ENCODE results near the gene PSMG2. TPM values are rescaled to one million over a fixed set of nuclear protein-coding genes. Genes with fewer than 3 reads are reported as not detected.

Gene PSMG2
- total and polyA plus RNA-seq, 2 of the 13 experiments (the other 11 are each of a cell fraction or from before 2014, with no cell fraction given) = 53.4 to 94.8 TPM

DNA sequence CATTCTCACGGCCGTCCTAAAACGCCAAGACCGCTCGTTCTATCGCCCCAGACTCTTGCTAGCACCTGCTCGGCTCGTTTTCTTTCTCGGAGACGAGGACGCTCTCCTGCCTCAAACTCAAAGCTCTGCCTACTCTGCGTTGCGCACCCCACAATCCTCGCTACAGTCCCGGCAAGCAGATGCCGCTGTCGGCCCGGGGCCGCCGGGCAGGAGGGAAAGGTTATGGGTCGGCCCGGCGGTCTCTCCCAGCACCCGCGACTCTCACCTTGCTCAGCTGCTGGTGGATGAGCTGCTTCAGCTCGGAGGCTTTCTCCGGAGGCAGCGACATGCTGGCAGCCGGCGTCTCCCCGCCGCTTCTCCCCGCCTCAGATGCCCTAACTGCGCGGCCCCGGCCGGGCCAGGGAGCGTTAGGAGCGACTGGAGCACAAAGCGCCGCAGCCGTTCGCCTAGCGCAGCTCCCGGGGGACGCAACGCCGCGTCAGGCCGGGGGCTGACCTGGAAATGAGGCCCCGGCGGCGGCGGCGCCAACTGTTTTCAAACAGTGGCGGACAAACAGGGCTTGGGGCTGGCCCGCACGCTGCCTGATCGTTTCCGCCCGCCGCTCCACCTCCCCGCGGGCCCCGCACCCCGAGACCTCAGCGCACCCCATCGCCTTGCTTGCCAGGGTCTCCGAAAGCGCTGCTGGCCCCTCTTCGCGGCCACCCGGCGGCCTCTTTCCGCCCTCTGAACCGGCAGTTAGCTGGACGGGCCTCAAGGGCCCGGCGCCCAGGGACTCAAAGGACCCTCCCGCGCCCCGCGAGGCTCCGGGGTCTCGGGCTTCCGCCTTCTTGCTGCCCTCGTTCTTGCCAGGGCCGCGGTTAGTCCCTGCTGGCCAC is at the start of gene PSMG2, which contains the start of gene CEP76 (continued):
- TF ChIP-seq, protein P1, sequence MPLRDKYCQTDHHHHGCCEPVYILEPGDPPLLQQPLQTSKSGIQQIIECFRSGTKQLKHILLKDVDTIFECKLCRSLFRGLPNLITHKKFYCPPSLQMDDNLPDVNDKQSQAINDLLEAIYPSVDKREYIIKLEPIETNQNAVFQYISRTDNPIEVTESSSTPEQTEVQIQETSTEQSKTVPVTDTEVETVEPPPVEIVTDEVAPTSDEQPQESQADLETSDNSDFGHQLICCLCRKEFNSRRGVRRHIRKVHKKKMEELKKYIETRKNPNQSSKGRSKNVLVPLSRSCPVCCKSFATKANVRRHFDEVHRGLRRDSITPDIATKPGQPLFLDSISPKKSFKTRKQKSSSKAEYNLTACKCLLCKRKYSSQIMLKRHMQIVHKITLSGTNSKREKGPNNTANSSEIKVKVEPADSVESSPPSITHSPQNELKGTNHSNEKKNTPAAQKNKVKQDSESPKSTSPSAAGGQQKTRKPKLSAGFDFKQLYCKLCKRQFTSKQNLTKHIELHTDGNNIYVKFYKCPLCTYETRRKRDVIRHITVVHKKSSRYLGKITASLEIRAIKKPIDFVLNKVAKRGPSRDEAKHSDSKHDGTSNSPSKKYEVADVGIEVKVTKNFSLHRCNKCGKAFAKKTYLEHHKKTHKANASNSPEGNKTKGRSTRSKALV (CRISPR knock-in tag; IDR thresholded peaks at IDR 0.05) = peak; percentile 56; the same call in 1 of the 2 replicates
- TF ChIP-seq ZNF619 (CRISPR knock-in tag; IDR thresholded peaks at IDR 0.05) = no peak
- no peak for TF ChIP-seq GPN1 (CRISPR knock-in tag; IDR thresholded peaks at IDR 0.05; ENCODE audit: borderline replicate concordance)
- TF ChIP-seq, protein P2, sequence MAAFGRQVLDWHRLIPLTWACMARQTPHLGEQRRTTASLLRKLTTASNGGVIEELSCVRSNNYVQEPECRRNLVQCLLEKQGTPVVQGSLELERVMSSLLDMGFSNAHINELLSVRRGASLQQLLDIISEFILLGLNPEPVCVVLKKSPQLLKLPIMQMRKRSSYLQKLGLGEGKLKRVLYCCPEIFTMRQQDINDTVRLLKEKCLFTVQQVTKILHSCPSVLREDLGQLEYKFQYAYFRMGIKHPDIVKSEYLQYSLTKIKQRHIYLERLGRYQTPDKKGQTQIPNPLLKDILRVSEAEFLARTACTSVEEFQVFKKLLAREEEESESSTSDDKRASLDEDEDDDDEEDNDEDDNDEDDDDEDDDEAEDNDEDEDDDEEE (CRISPR knock-in tag; IDR thresholded peaks at IDR 0.05) = no peak
- TF ChIP-seq CHD2 (IDR thresholded peaks at IDR 0.05; ENCODE audit: low read depth, low read length) = peak; percentile 91
- peak; percentile 46 for TF ChIP-seq RXRB (CRISPR knock-in tag; IDR thresholded peaks at IDR 0.05; ENCODE audit: borderline replicate concordance)
- TF ChIP-seq, protein P3, sequence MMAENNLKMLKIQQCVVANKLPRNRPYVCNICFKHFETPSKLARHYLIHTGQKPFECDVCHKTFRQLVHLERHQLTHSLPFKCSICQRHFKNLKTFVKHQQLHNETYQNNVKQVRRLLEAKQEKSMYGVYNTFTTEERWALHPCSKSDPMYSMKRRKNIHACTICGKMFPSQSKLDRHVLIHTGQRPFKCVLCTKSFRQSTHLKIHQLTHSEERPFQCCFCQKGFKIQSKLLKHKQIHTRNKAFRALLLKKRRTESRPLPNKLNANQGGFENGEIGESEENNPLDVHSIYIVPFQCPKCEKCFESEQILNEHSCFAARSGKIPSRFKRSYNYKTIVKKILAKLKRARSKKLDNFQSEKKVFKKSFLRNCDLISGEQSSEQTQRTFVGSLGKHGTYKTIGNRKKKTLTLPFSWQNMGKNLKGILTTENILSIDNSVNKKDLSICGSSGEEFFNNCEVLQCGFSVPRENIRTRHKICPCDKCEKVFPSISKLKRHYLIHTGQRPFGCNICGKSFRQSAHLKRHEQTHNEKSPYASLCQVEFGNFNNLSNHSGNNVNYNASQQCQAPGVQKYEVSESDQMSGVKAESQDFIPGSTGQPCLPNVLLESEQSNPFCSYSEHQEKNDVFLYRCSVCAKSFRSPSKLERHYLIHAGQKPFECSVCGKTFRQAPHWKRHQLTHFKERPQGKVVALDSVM (CRISPR knock-in tag; IDR thresholded peaks at IDR 0.05) = peak; percentile 50; the same call in 1 of the 2 replicates
- no peak for TF ChIP-seq JUN (CRISPR knock-in tag; IDR thresholded peaks at IDR 0.05)
- TF ChIP-seq, protein P4, sequence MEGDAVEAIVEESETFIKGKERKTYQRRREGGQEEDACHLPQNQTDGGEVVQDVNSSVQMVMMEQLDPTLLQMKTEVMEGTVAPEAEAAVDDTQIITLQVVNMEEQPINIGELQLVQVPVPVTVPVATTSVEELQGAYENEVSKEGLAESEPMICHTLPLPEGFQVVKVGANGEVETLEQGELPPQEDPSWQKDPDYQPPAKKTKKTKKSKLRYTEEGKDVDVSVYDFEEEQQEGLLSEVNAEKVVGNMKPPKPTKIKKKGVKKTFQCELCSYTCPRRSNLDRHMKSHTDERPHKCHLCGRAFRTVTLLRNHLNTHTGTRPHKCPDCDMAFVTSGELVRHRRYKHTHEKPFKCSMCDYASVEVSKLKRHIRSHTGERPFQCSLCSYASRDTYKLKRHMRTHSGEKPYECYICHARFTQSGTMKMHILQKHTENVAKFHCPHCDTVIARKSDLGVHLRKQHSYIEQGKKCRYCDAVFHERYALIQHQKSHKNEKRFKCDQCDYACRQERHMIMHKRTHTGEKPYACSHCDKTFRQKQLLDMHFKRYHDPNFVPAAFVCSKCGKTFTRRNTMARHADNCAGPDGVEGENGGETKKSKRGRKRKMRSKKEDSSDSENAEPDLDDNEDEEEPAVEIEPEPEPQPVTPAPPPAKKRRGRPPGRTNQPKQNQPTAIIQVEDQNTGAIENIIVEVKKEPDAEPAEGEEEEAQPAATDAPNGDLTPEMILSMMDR (CRISPR knock-in tag; IDR thresholded peaks at IDR 0.05) = 0 out of 2 replicates have a peak, but pooled peaks have one; percentile 2
- peak; percentile 41; the same call in 1 of the 2 replicates for TF ChIP-seq ZNF331 (CRISPR knock-in tag; IDR thresholded peaks at IDR 0.05)
- peak; percentile 72; the same call in 1 of the 2 replicates for TF ChIP-seq KAT7 (CRISPR knock-in tag; IDR thresholded peaks at IDR 0.05; ENCODE audit: borderline replicate concordance)
- no peak for TF ChIP-seq FLYWCH1 (CRISPR knock-in tag; IDR thresholded peaks at IDR 0.05)
- TF ChIP-seq, protein P5, sequence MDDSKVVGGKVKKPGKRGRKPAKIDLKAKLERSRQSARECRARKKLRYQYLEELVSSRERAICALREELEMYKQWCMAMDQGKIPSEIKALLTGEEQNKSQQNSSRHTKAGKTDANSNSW (CRISPR knock-in tag; IDR thresholded peaks at IDR 0.05; ENCODE audit: borderline replicate concordance) = no peak; the same call in 1 of the 2 replicates
- TF ChIP-seq HDAC1 (CRISPR knock-in tag; IDR thresholded peaks at IDR 0.05) = peak; percentile 91
- TF ChIP-seq ZNF44 (CRISPR knock-in tag; IDR thresholded peaks at IDR 0.05) = peak; percentile 78
- TF ChIP-seq SP5 (CRISPR knock-in tag; IDR thresholded peaks at IDR 0.05; ENCODE audit: borderline replicate concordance, low read depth) = no peak
- TF ChIP-seq SP2 (CRISPR knock-in tag; IDR thresholded peaks at IDR 0.05) = peak; percentile 30; the same call in 1 of the 2 replicates
- no peak for TF ChIP-seq ZNF343 (CRISPR knock-in tag; IDR thresholded peaks at IDR 0.05)
- TF ChIP-seq HNRNPH1 (optimal IDR thresholded peaks at IDR 0.05; ENCODE audit: low read depth, low read length) = no peak
- TF ChIP-seq, protein P6, sequence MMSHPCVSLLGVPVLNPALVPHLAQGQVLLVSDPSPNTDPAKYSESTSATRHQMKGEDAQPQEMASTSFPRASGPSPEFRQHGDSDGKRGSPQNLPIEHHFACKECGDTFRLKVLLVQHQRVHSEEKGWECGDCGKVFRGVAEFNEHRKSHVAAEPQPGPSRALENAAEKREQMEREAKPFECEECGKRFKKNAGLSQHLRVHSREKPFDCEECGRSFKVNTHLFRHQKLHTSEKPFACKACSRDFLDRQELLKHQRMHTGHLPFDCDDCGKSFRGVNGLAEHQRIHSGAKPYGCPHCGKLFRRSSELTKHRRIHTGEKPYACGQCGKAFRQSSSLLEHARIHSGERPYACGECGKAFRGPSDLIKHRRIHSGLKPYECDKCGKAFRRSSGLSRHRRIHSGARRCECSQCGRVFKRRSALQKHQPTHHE (CRISPR knock-in tag; IDR thresholded peaks at IDR 0.05; ENCODE audit: borderline replicate concordance) = no peak; the same call in 1 of the 2 replicates
- no peak for TF ChIP-seq PPARG (CRISPR knock-in tag; conservative IDR thresholded peaks at IDR 0.05)

Measured in HepG2 (cell line).